ENCODE results near the gene OR1K1. TPM values are rescaled to one million over a fixed set of nuclear protein-coding genes. Genes with fewer than 3 reads are reported as not detected.
"Not testable (repeated sequence)": the region's sequence is repeated elsewhere in the genome, so short reads cannot be mapped to it uniquely, and the experiment has no call there.

OR1K1 gene
- total and polyA plus RNA-seq, 7 donors, result not detected

GRCh38 chr9:122820490-122820845 lies 20.5 kb downstream of the OR1K1 start:
- TF ChIP-seq, protein P1, sequence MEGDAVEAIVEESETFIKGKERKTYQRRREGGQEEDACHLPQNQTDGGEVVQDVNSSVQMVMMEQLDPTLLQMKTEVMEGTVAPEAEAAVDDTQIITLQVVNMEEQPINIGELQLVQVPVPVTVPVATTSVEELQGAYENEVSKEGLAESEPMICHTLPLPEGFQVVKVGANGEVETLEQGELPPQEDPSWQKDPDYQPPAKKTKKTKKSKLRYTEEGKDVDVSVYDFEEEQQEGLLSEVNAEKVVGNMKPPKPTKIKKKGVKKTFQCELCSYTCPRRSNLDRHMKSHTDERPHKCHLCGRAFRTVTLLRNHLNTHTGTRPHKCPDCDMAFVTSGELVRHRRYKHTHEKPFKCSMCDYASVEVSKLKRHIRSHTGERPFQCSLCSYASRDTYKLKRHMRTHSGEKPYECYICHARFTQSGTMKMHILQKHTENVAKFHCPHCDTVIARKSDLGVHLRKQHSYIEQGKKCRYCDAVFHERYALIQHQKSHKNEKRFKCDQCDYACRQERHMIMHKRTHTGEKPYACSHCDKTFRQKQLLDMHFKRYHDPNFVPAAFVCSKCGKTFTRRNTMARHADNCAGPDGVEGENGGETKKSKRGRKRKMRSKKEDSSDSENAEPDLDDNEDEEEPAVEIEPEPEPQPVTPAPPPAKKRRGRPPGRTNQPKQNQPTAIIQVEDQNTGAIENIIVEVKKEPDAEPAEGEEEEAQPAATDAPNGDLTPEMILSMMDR (IDR thresholded peaks at IDR 0.05), result no peak
- Histone ChIP-seq H3K36me3 (ENCODE audit: insufficient read depth in 1 of 2, low read depth in 1 of 2) (peaks cover 2 to 55% of the 10 kb centered on the region in 2 donors), H3K9me3 (no peaks in the 10 kb centered on the region), H3K4me1 (peaks cover 13% of the 10 kb centered on the region), H3K27me3 (ENCODE audit: insufficient read depth in 3 of 3, low read length in 2 of 3) (no peaks in the 10 kb centered on the region), H3K27ac (peak overlapping the region; percentile 51), H3K4me3 (no peak overlapping the region)
- 91 to 95% (median 91%) methylated on average over 11 of the region's 11 CpGs for WGBS, 3 donors
- DNase-seq (no peak), ATAC-seq (no peak)
- intact Hi-C loops (cut with DNase I), result no loop called here

DNA sequence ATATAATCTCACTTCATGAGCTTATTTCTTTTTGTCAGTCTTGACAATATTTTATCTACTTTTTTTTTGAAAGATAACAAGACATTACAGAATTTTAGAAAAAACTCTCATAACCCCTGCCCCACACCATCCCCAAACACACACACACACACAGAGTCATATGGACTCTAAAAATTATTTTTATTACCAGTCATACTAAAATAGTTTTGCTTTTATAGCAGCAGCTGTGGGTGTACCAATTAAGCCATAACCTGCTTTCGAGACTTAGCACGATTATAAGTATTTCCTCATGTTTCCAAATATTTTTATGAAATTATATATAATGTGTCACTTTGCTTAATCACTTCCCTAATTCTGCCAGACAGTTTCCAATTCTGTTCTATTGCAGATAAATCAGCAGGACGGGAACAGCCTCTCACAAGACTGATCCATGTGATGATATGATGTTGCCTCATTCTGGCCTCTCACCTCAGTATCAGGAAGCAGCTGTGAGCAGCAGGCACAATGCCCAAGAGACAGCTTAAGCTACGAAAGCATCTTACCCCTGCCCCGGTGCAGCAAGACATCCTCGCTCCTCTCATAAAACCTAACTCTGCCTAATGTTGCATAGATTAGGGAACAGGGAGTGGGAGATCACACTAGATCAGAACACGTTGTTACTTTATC lies 21.5 kb downstream of the OR1K1 start:
- no peaks in the 10 kb centered on the region for H3K27me3 ChIP-seq (ENCODE audit: insufficient read depth in 3 of 3, low read length in 2 of 3)
- H3K9me3 ChIP-seq, result no peaks in the 10 kb centered on the region
- intact Hi-C loops (cut with DNase I), result no loop called here
- peaks cover 2 to 65% of the 10 kb centered on the region in 2 donors for H3K36me3 ChIP-seq (ENCODE audit: insufficient read depth in 1 of 2, low read depth in 1 of 2)
- peaks cover 17% of the 10 kb centered on the region for H3K4me1 ChIP-seq
- peak overlapping the region; percentile 51 for H3K27ac ChIP-seq
- no peak overlapping the region for H3K4me3 ChIP-seq
- WGBS, 3 donors, result 20 to 29% (median 25%) methylated on average over 7 of the region's 7 CpGs
- DNase-seq (peak; percentile 30 to 65), ATAC-seq (peak; percentile 68 to 82 (median 77))
- TF ChIP-seq, protein P1 (IDR thresholded peaks at IDR 0.05), result no peak

DNA sequence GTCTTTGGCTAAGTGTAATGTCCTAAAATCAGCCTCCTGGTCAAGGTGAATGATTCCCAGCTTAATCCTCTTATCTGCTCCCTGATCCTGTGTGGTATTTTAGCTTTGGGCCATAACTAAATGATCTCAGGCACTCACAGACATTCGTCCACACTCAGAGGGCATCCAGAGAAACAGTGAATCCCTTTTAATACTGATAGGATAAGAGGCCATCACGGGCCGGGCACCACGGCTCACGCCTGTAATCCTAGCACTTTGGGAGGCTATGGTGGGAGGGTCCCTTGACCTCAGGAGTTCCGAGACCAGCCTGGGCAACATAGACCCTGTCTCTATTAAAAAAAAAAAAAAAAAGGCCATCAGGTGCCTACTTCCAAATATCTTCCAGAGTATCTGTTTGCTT lies 22.1 kb downstream of the OR1K1 start:
- peak overlapping the region; percentile 51 for H3K27ac ChIP-seq
- intact Hi-C loops (cut with DNase I), result no loop called here
- no peak overlapping the region for H3K4me3 ChIP-seq
- no peaks in the 10 kb centered on the region for H3K9me3 ChIP-seq
- peaks cover 2 to 65% of the 10 kb centered on the region in 2 donors for H3K36me3 ChIP-seq (ENCODE audit: insufficient read depth in 1 of 2, low read depth in 1 of 2)
- peaks cover 24% of the 10 kb centered on the region for H3K4me1 ChIP-seq
- 83 to 92% (median 86%) methylated on average over 6 of the region's 6 CpGs for WGBS, 3 donors
- DNase-seq (no peak), ATAC-seq (no peak)
- TF ChIP-seq, protein P1 (IDR thresholded peaks at IDR 0.05), result no peak
- H3K27me3 ChIP-seq (ENCODE audit: insufficient read depth in 3 of 3, low read length in 2 of 3), result no peaks in the 10 kb centered on the region

DNA sequence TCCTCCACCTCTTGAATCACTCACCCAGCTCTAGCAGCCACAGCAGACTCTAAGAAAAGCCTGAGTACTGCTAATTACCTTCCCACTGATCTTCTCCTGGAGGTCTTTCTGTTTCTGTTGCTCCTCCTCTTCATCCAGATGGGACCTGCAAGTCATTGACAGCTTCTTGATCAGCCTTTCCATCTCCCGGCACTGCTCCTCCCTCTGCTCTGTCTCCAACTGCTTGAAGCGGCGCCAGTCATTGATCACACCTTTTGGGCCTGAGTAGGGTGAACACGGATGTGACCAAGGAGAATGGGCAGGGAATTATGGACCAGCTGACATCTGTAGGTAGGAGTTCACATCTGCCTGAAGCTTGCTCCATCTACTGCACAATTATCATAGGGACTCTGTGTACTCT lies 23.0 kb downstream of the OR1K1 start:
- intact Hi-C loops (cut with DNase I), result no loop called here
- H3K4me3 ChIP-seq, result no peak overlapping the region
- no peaks in the 10 kb centered on the region for H3K27me3 ChIP-seq (ENCODE audit: insufficient read depth in 3 of 3, low read length in 2 of 3)
- peaks cover 2 to 60% of the 10 kb centered on the region in 2 donors for H3K36me3 ChIP-seq (ENCODE audit: insufficient read depth in 1 of 2, low read depth in 1 of 2)
- ATAC-seq (no peak), DNase-seq (no peak)
- H3K9me3 ChIP-seq, result no peaks in the 10 kb centered on the region
- H3K4me1 ChIP-seq, result peaks cover 30% of the 10 kb centered on the region
- no peak overlapping the region for H3K27ac ChIP-seq
- 89 to 92% (median 91%) methylated on average over 4 of the region's 4 CpGs for WGBS, 3 donors
- TF ChIP-seq, protein P1 (IDR thresholded peaks at IDR 0.05), result no peak

- no peaks in the 10 kb centered on the region for H3K27me3 ChIP-seq (ENCODE audit: insufficient read depth in 3 of 3, low read length in 2 of 3)
- DNase-seq (no peak), ATAC-seq (peak; percentile 5 to 31 (median 12))
- H3K36me3 ChIP-seq (ENCODE audit: insufficient read depth in 1 of 2, low read depth in 1 of 2), result peaks cover 2 to 37% of the 10 kb centered on the region in 2 donors
- TF ChIP-seq, protein P1 (IDR thresholded peaks at IDR 0.05), result no peak
- WGBS, 3 donors, result 0 to 2% (median 1%) methylated on average over 8 of the region's 8 CpGs
- H3K27ac ChIP-seq, result peak overlapping the region; percentile 96
- peaks cover 17% of the 10 kb centered on the region for H3K4me1 ChIP-seq
- H3K9me3 ChIP-seq, result no peaks in the 10 kb centered on the region
- peak overlapping the region; percentile 93 for H3K4me3 ChIP-seq
- intact Hi-C loops (cut with DNase I), result no loop called here
Measured at GRCh38 chr9:122827761-122828093, 27.8 kb downstream of the OR1K1 start.

DNA sequence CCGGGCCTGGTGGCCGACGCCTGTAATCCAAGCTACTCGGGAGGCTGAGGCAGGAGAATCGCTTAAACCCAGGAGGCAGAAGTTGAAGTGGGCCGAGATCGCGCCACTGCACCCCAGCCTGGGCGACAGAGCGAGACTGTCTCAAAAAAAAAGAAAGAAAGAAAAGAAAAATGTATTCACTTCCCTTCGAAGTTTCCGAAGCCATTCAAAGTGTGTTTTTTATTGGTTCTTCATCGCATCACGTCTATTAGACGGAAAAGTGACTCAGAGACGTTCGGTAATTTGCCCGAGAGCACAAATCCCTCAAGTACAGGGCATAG lies 29.0 kb downstream of the OR1K1 start:
- peak overlapping the region; percentile 96 for H3K27ac ChIP-seq
- intact Hi-C loops (cut with DNase I), result not testable (repeated sequence)
- WGBS, 3 donors, result 68 to 71% (median 69%) methylated on average over 18 of the region's 18 CpGs

More for the DNA sequence above, 29.0 kb downstream of the OR1K1 start:
- peaks cover 0 to 25% of the 10 kb centered on the region in 2 donors for H3K36me3 ChIP-seq (ENCODE audit: insufficient read depth in 1 of 2, low read depth in 1 of 2)
- H3K4me3 ChIP-seq, result peak overlapping the region; percentile 93
- H3K4me1 ChIP-seq, result peaks cover 17% of the 10 kb centered on the region
- not testable (repeated sequence) for DNase-seq; H3K9me3 ChIP-seq; H3K27me3 ChIP-seq (ENCODE audit: insufficient read depth in 3 of 3, low read length in 2 of 3); ATAC-seq
